ENCODE data around the gene GPHN.
A peak's percentile ranks its signal among the peaks of the same experiment; 100 is the strongest.

GPHN gene

DNA sequence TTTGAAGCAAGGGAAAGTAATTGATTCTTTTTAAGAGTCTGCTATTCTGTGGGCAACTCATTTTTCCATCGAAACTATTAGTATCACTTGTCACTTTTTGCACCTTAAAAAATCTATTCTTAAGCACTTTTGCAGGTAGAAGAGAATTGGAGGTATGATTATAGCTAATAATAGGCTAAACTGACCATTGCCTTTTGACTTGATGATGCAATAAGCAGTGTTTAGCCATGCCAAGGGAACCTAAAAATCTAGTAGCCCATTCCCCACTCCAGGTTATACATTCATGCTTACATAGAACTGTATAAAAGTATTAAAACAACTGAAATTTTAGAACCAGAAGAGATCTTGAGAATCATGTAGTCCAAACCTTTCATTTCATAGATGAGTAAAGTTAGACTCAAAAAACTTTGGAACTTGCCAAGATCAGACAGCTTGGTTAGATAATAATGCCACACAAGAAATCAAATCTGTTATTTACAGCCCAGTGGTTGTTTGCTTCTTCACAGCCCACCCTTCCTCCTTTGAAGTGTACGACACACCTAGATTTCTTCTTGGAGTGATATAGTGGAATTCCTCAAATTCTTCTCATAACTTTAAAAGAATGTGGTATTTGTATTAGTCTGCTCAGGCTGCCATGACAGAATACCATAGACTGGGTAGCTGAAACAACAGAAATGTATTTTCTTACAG is 659.6 kb downstream of the GPHN start:
- TF ChIP-seq EGR1 (IDR thresholded peaks at IDR 0.05): no peak
- TF ChIP-seq, protein P1, sequence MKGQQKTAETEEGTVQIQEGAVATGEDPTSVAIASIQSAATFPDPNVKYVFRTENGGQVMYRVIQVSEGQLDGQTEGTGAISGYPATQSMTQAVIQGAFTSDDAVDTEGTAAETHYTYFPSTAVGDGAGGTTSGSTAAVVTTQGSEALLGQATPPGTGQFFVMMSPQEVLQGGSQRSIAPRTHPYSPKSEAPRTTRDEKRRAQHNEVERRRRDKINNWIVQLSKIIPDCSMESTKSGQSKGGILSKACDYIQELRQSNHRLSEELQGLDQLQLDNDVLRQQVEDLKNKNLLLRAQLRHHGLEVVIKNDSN (IDR thresholded peaks at IDR 0.05): no peak
- no peak for TF ChIP-seq ZBTB7A (IDR thresholded peaks at IDR 0.05; ENCODE audit: low read depth)
- no peak for TF ChIP-seq TCF12 (IDR thresholded peaks at IDR 0.05; ENCODE audit: low read depth)
- no peak for TF ChIP-seq RAD21 (IDR thresholded peaks at IDR 0.05; ENCODE audit: low read depth)
- TF ChIP-seq, protein P2, sequence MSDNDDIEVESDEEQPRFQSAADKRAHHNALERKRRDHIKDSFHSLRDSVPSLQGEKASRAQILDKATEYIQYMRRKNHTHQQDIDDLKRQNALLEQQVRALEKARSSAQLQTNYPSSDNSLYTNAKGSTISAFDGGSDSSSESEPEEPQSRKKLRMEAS (IDR thresholded peaks at IDR 0.05): no peak
- TF ChIP-seq TEAD4 (IDR thresholded peaks at IDR 0.05): peak; percentile 94
- no peak for TF ChIP-seq TAF1 (IDR thresholded peaks at IDR 0.05; ENCODE audit: low read depth)
- TF ChIP-seq EP300 (IDR thresholded peaks at IDR 0.05; ENCODE audit: borderline replicate concordance): peak; percentile 37; the same call in 1 of the 2 replicates
- TF ChIP-seq NFIC (IDR thresholded peaks at IDR 0.05): no peak
- TF ChIP-seq FOXM1 (IDR thresholded peaks at IDR 0.05; ENCODE audit: borderline replicate concordance, low read depth): no peak
- 0 out of 2 replicates have a peak, but pooled peaks have one; percentile 50 for TF ChIP-seq YY1 (IDR thresholded peaks at IDR 0.05; ENCODE audit: low read depth)
- TF ChIP-seq CREB1 (IDR thresholded peaks at IDR 0.05; ENCODE audit: low read depth): no peak
- peak; percentile 70 for TF ChIP-seq CEBPB (IDR thresholded peaks at IDR 0.05)
- TF ChIP-seq, protein P3, sequence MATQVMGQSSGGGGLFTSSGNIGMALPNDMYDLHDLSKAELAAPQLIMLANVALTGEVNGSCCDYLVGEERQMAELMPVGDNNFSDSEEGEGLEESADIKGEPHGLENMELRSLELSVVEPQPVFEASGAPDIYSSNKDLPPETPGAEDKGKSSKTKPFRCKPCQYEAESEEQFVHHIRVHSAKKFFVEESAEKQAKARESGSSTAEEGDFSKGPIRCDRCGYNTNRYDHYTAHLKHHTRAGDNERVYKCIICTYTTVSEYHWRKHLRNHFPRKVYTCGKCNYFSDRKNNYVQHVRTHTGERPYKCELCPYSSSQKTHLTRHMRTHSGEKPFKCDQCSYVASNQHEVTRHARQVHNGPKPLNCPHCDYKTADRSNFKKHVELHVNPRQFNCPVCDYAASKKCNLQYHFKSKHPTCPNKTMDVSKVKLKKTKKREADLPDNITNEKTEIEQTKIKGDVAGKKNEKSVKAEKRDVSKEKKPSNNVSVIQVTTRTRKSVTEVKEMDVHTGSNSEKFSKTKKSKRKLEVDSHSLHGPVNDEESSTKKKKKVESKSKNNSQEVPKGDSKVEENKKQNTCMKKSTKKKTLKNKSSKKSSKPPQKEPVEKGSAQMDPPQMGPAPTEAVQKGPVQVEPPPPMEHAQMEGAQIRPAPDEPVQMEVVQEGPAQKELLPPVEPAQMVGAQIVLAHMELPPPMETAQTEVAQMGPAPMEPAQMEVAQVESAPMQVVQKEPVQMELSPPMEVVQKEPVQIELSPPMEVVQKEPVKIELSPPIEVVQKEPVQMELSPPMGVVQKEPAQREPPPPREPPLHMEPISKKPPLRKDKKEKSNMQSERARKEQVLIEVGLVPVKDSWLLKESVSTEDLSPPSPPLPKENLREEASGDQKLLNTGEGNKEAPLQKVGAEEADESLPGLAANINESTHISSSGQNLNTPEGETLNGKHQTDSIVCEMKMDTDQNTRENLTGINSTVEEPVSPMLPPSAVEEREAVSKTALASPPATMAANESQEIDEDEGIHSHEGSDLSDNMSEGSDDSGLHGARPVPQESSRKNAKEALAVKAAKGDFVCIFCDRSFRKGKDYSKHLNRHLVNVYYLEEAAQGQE (IDR thresholded peaks at IDR 0.05; ENCODE audit: low read depth): no peak

DNA sequence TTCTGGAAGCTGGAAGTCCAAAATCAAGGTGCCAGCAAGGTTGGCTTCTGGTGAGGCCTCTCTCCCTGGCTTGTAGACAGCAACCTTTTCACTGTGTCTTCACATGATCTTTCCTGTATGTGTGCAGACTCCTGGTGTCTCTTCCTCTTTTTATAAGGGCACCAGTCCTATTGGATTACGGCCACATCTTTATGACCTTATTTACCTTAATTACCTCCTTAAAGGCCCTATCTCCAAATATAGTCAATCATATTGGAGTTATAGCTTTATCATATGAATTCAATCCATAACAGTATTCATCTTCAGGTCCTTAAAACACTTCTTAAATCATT is 660.1 kb downstream of the GPHN start:
- TF ChIP-seq YY1 (IDR thresholded peaks at IDR 0.05; ENCODE audit: low read depth) (no peak), CEBPB (IDR thresholded peaks at IDR 0.05) (no peak), EGR1 (IDR thresholded peaks at IDR 0.05) (no peak), TAF1 (IDR thresholded peaks at IDR 0.05; ENCODE audit: low read depth) (no peak), TEAD4 (IDR thresholded peaks at IDR 0.05) (no peak), TCF12 (IDR thresholded peaks at IDR 0.05; ENCODE audit: low read depth) (no peak), RAD21 (IDR thresholded peaks at IDR 0.05; ENCODE audit: low read depth) (no peak), EP300 (IDR thresholded peaks at IDR 0.05; ENCODE audit: borderline replicate concordance) (no peak), FOXM1 (IDR thresholded peaks at IDR 0.05; ENCODE audit: borderline replicate concordance, low read depth) (no peak), NFIC (IDR thresholded peaks at IDR 0.05) (no peak), CREB1 (IDR thresholded peaks at IDR 0.05; ENCODE audit: low read depth) (no peak), ZBTB7A (IDR thresholded peaks at IDR 0.05; ENCODE audit: low read depth) (no peak)
- TF ChIP-seq, protein P2 (IDR thresholded peaks at IDR 0.05): no peak
- TF ChIP-seq, protein P1 (IDR thresholded peaks at IDR 0.05): no peak
- TF ChIP-seq, protein P3 (IDR thresholded peaks at IDR 0.05; ENCODE audit: low read depth): no peak

DNA sequence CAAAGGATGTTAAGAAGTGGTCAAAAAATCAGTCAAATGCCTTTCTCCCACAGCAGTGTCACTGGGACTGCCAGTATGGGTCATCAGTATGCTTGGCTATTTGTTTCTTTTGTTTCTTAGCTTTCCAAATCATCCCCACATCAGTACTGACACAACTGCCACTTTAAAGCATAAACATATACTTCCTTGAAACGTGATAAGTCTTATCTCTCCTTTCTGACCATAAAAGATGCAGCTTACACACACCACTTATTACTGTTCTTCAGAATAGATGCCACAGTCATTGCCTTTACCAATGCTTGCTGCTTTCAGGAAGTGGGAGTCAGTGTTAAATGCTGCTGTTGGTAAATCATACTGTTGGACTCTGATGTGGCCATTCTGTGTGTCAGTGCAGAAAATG is 662.7 kb downstream of the GPHN start:
- TF ChIP-seq FOXM1 (IDR thresholded peaks at IDR 0.05; ENCODE audit: borderline replicate concordance, low read depth) (no peak), CEBPB (IDR thresholded peaks at IDR 0.05) (no peak), ZBTB7A (IDR thresholded peaks at IDR 0.05; ENCODE audit: low read depth) (no peak), EGR1 (IDR thresholded peaks at IDR 0.05) (no peak)
- TF ChIP-seq, protein P1 (IDR thresholded peaks at IDR 0.05): no peak

DNA sequence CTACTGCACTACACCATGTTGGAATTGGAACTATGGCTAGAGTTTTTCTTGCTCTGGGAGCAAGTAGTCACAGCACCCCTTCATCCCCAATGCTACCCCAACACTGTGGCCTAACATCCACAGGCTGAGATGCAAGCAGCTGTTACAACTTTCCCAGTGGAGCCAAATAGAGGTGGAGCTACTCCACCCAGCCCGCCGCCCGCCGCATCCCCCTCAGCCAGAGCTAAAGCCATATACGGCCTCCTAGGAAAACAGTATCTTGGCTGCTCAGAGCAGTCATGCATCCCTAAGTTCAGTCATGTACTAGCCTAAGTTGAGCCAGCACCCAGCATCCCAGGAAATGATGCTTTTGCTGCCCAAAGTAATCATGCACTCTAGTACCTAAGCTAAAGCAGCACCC is 664.1 kb downstream of the GPHN start:
- TF ChIP-seq, protein P1 (IDR thresholded peaks at IDR 0.05): no peak
- TF ChIP-seq FOXM1 (IDR thresholded peaks at IDR 0.05; ENCODE audit: borderline replicate concordance, low read depth) (no peak), TAF1 (IDR thresholded peaks at IDR 0.05; ENCODE audit: low read depth) (no peak), EP300 (IDR thresholded peaks at IDR 0.05; ENCODE audit: borderline replicate concordance) (no peak), ZBTB7A (IDR thresholded peaks at IDR 0.05; ENCODE audit: low read depth) (no peak), NFIC (IDR thresholded peaks at IDR 0.05) (no peak), CEBPB (IDR thresholded peaks at IDR 0.05) (no peak), RAD21 (IDR thresholded peaks at IDR 0.05; ENCODE audit: low read depth) (no peak), CREB1 (IDR thresholded peaks at IDR 0.05; ENCODE audit: low read depth) (no peak), TCF12 (IDR thresholded peaks at IDR 0.05; ENCODE audit: low read depth) (no peak), EGR1 (IDR thresholded peaks at IDR 0.05) (no peak)
- TF ChIP-seq, protein P3 (IDR thresholded peaks at IDR 0.05; ENCODE audit: low read depth): no peak
- TF ChIP-seq, protein P2 (IDR thresholded peaks at IDR 0.05): no peak

All from Ishikawa (cell line).